ENCODE measurements around the gene C10orf120. TPM values are rescaled to one million over a fixed set of nuclear protein-coding genes. Genes with fewer than 3 reads are reported as not detected.

The C10orf120 gene
- total RNA-seq (ENCODE audit: unreplicated experiment) = not detected
- long read RNA-seq = 0 reads

DNA sequence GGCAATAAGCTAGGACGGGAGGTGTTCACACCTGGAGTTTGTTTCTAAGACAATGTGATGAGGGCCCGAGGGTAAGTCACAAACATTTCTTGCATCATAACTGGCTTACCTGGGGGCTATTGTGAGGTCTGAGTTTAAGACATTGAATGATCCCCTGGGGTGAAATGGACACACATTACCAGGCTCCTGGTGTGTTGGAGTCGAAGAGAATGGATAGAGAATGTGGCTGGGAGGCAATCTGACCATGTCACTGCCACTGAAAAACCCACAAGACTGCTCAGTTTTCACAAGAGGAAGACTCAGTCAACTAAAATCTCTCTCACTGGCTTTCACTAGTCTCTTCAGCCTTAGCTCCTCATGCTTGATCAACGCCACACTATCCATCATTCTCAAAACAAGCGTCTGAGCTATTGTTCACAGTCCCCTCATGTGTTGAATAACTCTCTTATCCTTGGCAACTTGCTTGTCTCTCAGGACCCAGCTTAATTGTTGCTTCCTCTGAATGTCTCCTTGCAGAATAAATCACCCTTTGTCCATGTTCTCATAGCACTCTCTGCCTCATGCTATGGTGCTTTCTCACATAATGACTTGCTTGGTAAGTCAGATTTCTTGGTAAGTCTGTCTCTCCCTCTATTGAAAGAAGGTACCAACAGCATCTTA lies at the start of gene C10orf120:
C10orf120 (minus strand) TSS at position 51 of the 660 bp plus-strand sequence. CDS start 56 bp downstream, outside the sequence.
- no peak for DNase-seq (ENCODE audit: low spot score)
- no peaks in the 10 kb centered on the region for H3K36me3 Mint-ChIP-seq (ENCODE audit: low read depth, unreplicated experiment)
- TF ChIP-seq, protein P1, sequence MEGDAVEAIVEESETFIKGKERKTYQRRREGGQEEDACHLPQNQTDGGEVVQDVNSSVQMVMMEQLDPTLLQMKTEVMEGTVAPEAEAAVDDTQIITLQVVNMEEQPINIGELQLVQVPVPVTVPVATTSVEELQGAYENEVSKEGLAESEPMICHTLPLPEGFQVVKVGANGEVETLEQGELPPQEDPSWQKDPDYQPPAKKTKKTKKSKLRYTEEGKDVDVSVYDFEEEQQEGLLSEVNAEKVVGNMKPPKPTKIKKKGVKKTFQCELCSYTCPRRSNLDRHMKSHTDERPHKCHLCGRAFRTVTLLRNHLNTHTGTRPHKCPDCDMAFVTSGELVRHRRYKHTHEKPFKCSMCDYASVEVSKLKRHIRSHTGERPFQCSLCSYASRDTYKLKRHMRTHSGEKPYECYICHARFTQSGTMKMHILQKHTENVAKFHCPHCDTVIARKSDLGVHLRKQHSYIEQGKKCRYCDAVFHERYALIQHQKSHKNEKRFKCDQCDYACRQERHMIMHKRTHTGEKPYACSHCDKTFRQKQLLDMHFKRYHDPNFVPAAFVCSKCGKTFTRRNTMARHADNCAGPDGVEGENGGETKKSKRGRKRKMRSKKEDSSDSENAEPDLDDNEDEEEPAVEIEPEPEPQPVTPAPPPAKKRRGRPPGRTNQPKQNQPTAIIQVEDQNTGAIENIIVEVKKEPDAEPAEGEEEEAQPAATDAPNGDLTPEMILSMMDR (IDR thresholded peaks at IDR 0.05; ENCODE audit: unreplicated experiment) = no peak
- no peaks in the 10 kb centered on the region for H3K9me3 Mint-ChIP-seq (ENCODE audit: unreplicated experiment)
- H3K27ac Mint-ChIP-seq (ENCODE audit: unreplicated experiment) = no peak within 1 kb of the TSS
- no peak within 1 kb of the TSS for H3K4me3 Mint-ChIP-seq (ENCODE audit: unreplicated experiment)
- H3K4me1 Mint-ChIP-seq (ENCODE audit: unreplicated experiment) = peaks cover 5% of the 10 kb centered on the region
- H3K27me3 Mint-ChIP-seq (ENCODE audit: unreplicated experiment) = no peaks in the 10 kb centered on the region

DNA sequence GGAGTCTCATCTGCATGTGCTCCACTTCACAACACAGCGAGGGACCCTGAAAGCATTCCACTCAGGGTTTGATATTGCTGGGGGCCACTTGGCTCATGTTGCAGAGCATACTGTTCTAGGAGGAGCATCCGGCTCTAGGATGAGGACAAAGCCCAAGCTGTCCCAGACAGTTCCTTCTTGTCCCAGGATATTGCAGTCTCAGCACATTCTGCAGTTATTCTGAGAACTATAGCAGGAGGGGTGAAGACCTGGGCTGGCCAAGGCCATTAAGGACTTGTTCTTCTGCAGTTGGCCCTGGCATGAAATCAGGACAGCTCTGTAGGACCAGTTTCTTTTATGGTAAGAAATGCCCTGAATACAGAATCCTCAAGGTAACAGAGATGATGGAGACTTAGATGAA lies 48.9 kb upstream of the C10orf120 start:
- no peaks in the 10 kb centered on the region for H3K9me3 Mint-ChIP-seq (ENCODE audit: unreplicated experiment)
- H3K4me1 Mint-ChIP-seq (ENCODE audit: unreplicated experiment) = no peaks in the 10 kb centered on the region
- no peak overlapping the region for H3K4me3 Mint-ChIP-seq (ENCODE audit: unreplicated experiment)
- DNase-seq (ENCODE audit: low spot score) = no peak
- H3K27me3 Mint-ChIP-seq (ENCODE audit: unreplicated experiment) = no peaks in the 10 kb centered on the region
- TF ChIP-seq, protein P1 (IDR thresholded peaks at IDR 0.05; ENCODE audit: unreplicated experiment) = no peak
- no peak overlapping the region for H3K27ac Mint-ChIP-seq (ENCODE audit: unreplicated experiment)
- H3K36me3 Mint-ChIP-seq (ENCODE audit: low read depth, unreplicated experiment) = no peaks in the 10 kb centered on the region

DNA sequence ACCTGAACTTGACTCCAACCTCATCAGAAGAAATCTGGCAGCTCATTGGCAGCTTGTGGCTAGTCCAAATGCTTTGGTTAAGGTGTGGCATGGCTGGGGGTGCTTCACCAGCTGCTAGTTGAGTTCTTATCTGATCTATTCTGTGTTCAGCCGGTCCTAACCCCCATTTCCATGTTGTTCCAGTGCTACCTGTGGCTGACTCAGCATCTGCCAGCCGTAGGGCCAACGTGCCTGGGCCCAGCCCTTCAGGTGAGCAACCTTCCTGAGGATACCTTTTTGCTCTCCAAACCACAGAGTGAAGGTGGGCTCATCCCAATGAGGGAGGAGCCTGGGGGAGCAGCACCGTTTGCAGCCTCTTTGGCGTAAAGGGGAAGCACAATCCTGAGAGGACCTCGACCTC lies 46.8 kb upstream of the C10orf120 start:
- Mint-ChIP-seq H3K9me3 (ENCODE audit: unreplicated experiment) (no peaks in the 10 kb centered on the region), H3K36me3 (ENCODE audit: low read depth, unreplicated experiment) (no peaks in the 10 kb centered on the region), H3K27me3 (ENCODE audit: unreplicated experiment) (no peaks in the 10 kb centered on the region), H3K4me1 (ENCODE audit: unreplicated experiment) (no peaks in the 10 kb centered on the region), H3K4me3 (ENCODE audit: unreplicated experiment) (no peak overlapping the region), H3K27ac (ENCODE audit: unreplicated experiment) (no peak overlapping the region)
- TF ChIP-seq, protein P1 (IDR thresholded peaks at IDR 0.05; ENCODE audit: unreplicated experiment) = no peak
- no peak for DNase-seq (ENCODE audit: low spot score)

DNA sequence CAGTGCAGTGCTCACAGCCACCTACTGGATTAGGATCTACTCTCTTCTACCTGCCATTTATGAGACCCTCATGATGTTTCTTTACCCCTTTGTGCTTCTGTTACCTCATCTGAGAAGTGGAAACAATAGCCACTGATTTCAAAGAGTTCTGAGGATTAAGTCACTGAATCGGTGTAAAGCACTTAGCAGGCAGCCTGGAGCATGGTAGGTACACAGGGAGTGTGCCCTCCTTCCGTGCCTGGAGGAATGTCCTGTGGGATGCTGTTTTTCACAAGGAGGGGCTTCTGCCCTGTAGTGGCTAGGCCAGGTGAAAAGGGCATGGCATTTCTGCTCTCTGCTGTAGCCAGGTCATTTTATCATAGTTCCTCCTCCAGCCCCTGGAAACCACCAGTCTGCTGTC lies 44.6 kb upstream of the C10orf120 start:
- no peaks in the 10 kb centered on the region for H3K27me3 Mint-ChIP-seq (ENCODE audit: unreplicated experiment)
- no peaks in the 10 kb centered on the region for H3K4me1 Mint-ChIP-seq (ENCODE audit: unreplicated experiment)
- no peak overlapping the region for H3K4me3 Mint-ChIP-seq (ENCODE audit: unreplicated experiment)
- no peaks in the 10 kb centered on the region for H3K9me3 Mint-ChIP-seq (ENCODE audit: unreplicated experiment)
- no peak for DNase-seq (ENCODE audit: low spot score)
- TF ChIP-seq, protein P1 (IDR thresholded peaks at IDR 0.05; ENCODE audit: unreplicated experiment) = no peak
- no peak overlapping the region for H3K27ac Mint-ChIP-seq (ENCODE audit: unreplicated experiment)
- H3K36me3 Mint-ChIP-seq (ENCODE audit: low read depth, unreplicated experiment) = no peaks in the 10 kb centered on the region

GRCh38 chr10:122740640-122741039 lies 41.0 kb upstream of the C10orf120 start:
- H3K9me3 Mint-ChIP-seq (ENCODE audit: unreplicated experiment) = no peaks in the 10 kb centered on the region
- H3K4me3 Mint-ChIP-seq (ENCODE audit: unreplicated experiment) = no peak overlapping the region
- H3K27me3 Mint-ChIP-seq (ENCODE audit: unreplicated experiment) = no peaks in the 10 kb centered on the region

More at GRCh38 chr10:122740640-122741039, 41.0 kb upstream of the C10orf120 start:
- no peak for DNase-seq (ENCODE audit: low spot score)
- no peaks in the 10 kb centered on the region for H3K4me1 Mint-ChIP-seq (ENCODE audit: unreplicated experiment)
- no peak overlapping the region for H3K27ac Mint-ChIP-seq (ENCODE audit: unreplicated experiment)
- no peaks in the 10 kb centered on the region for H3K36me3 Mint-ChIP-seq (ENCODE audit: low read depth, unreplicated experiment)
- TF ChIP-seq, protein P1 (IDR thresholded peaks at IDR 0.05; ENCODE audit: unreplicated experiment) = no peak

Measured in endothelial cell (in vitro differentiated cells).